ENCODE results near the gene EPM2A. TPM values are rescaled to one million over a fixed set of nuclear protein-coding genes. Genes with fewer than 3 reads are reported as not detected.

EPM2A gene
- total RNA-seq, 1 donor from 2014 or later = 21.9 TPM

DNA sequence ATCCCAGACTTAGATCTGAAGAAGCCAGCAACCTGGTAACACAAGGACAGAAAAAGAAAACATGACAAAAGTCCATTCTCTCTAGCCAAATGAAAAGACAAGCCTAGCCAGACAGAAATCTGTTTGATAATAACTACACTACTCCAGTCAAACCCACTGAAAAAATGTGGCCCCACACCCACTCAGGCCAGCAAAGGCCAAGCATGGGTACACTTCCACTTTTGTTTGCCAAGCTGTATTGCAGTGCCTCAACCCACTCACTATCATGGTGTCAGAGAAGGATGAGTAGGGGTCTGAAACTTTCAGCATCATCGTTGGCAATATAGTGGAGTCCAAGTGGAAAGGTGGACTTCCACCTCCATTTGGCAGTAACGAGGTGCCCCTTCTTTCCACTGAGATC lies 45.8 kb downstream of the EPM2A start:
- no peak overlapping the region for H3K27ac Mint-ChIP-seq
- peaks cover 5% of the 10 kb centered on the region for H3K4me1 Mint-ChIP-seq
- H3K27me3 Mint-ChIP-seq = no peaks in the 10 kb centered on the region
- peaks cover 7% of the 10 kb centered on the region for H3K9me3 Mint-ChIP-seq
- ChIA-PET CTCF (no interaction called here), POLR2A (no interaction called here)
- ATAC-seq (ENCODE audit: low read depth) (no peak), DNase-seq (no peak)
- TF ChIP-seq, protein P1, sequence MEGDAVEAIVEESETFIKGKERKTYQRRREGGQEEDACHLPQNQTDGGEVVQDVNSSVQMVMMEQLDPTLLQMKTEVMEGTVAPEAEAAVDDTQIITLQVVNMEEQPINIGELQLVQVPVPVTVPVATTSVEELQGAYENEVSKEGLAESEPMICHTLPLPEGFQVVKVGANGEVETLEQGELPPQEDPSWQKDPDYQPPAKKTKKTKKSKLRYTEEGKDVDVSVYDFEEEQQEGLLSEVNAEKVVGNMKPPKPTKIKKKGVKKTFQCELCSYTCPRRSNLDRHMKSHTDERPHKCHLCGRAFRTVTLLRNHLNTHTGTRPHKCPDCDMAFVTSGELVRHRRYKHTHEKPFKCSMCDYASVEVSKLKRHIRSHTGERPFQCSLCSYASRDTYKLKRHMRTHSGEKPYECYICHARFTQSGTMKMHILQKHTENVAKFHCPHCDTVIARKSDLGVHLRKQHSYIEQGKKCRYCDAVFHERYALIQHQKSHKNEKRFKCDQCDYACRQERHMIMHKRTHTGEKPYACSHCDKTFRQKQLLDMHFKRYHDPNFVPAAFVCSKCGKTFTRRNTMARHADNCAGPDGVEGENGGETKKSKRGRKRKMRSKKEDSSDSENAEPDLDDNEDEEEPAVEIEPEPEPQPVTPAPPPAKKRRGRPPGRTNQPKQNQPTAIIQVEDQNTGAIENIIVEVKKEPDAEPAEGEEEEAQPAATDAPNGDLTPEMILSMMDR (IDR thresholded peaks at IDR 0.05) = no peak
- no peak overlapping the region for H3K4me3 Mint-ChIP-seq
- intact Hi-C loops (cut with micrococcal nuclease) = no loop called here
- peaks cover 24% of the 10 kb centered on the region for H3K36me3 Mint-ChIP-seq (ENCODE audit: low read depth)

DNA sequence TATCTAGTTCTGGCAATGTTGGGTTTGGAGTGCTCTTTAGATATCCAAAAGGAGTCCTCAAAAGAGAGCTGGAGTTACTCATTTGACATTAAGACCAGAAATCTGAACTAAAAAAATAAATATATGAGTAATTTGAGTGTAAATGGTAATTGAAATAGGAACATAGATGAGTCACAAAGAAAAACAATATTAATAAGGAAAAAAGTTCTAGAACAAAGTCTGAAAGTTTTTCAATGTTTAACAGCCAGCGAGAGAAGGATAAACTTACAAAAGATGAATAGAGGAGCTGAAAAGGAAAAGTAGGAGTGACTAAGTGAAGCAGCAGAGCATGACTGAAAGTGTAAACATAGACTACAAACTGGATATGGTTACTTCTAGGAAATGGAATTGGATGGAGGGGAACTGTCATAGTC lies 46.8 kb downstream of the EPM2A start:
- H3K27me3 Mint-ChIP-seq = no peaks in the 10 kb centered on the region
- peaks cover 34% of the 10 kb centered on the region for H3K36me3 Mint-ChIP-seq (ENCODE audit: low read depth)
- H3K27ac Mint-ChIP-seq = no peak overlapping the region
- CTCF ChIA-PET = no interaction called here
- no peak overlapping the region for H3K4me3 Mint-ChIP-seq
- intact Hi-C loops (cut with micrococcal nuclease) = no loop called here
- ATAC-seq (ENCODE audit: low read depth) = no peak
- DNase-seq = no peak
- peaks cover 7% of the 10 kb centered on the region for H3K9me3 Mint-ChIP-seq
- peaks cover 5% of the 10 kb centered on the region for H3K4me1 Mint-ChIP-seq
- TF ChIP-seq, protein P1 (IDR thresholded peaks at IDR 0.05) = no peak
- POLR2A ChIA-PET = no interaction called here

DNA sequence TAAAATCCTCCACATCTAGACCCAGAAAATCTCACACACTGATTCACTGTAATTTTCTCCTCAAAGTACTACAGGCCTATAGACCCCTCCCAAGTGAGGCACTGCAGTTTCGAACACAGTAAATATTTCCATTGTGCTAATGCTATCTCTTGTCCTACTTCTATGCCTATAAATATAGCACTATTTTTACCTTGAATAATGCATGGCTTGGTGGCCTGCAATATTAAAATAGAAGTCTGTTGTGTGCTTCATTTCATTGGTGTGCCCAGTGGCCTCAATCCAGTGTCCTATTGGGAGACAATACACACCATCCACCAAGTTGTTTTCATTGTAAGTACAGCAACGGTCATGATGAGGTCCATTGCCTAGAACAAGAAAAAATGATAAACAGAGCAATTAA lies 49.4 kb downstream of the EPM2A start:
- DNase-seq = no peak
- no peak for ATAC-seq (ENCODE audit: low read depth)
- Mint-ChIP-seq H3K4me3 (no peak overlapping the region), H3K9me3 (peaks cover 4% of the 10 kb centered on the region), H3K27me3 (no peaks in the 10 kb centered on the region), H3K27ac (no peak overlapping the region), H3K4me1 (peaks cover 5% of the 10 kb centered on the region), H3K36me3 (ENCODE audit: low read depth) (peaks cover 38% of the 10 kb centered on the region)
- intact Hi-C loops (cut with micrococcal nuclease) = no loop called here
- ChIA-PET CTCF (interaction anchor here (0.9 kb wide), 1 partner anchor 18 kb away, joined by 3 read pairs; no protein-coding TSS in a partner anchor), POLR2A (no interaction called here)
- TF ChIP-seq, protein P1 (IDR thresholded peaks at IDR 0.05) = no peak

DNA sequence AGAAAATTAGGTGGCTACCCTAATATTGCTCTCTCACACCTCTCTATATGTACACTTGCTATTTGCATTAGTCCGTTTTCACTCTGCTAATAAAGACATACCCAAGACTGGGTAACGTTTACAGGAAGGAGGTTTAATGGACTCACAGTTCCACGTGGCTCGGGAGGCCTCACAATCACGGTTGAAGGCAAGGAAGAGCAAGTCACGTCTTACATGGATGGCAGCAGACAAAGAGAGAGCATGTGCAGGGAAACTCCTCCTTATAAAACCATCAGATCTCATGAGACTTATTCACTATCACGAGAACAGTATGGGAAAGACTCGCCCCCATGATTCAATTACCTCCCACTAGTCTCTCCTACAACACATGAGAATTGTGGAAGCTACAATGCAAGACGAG lies 53.4 kb downstream of the EPM2A start:
- POLR2A ChIA-PET = no interaction called here
- Mint-ChIP-seq H3K4me3 (no peak overlapping the region), H3K36me3 (ENCODE audit: low read depth) (peaks cover 59% of the 10 kb centered on the region)

DNA sequence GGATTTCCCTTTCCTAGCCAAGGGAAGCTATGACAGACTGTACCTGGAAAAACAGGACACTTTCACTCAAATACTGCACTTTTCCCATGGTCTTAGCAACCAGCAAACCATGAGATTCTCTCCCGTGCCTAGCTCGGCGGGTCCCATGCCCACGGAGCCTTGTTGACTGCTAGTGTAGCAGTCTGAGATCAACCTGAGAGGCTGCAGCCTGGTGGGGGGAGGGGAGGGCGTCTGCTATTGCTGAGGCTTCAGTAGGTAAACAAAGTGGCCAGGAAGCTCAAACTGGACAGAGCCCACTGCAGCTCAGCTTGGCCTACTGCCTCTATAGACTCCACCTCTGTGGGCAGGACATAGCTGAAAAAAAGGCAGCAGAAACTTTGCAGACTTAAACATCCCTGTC lies 61.8 kb downstream of the EPM2A start:
- TF ChIP-seq, protein P1 (IDR thresholded peaks at IDR 0.05) = no peak
- no peak overlapping the region for H3K27ac Mint-ChIP-seq
- no peaks in the 10 kb centered on the region for H3K9me3 Mint-ChIP-seq
- H3K27me3 Mint-ChIP-seq = no peaks in the 10 kb centered on the region
- peaks cover 73% of the 10 kb centered on the region for H3K36me3 Mint-ChIP-seq (ENCODE audit: low read depth)
- CTCF ChIA-PET = no interaction called here
- DNase-seq (no peak), ATAC-seq (ENCODE audit: low read depth) (no peak)
- intact Hi-C loops (cut with micrococcal nuclease) = no loop called here
- no peaks in the 10 kb centered on the region for H3K4me1 Mint-ChIP-seq
- POLR2A ChIA-PET = no interaction called here
- no peak overlapping the region for H3K4me3 Mint-ChIP-seq

More for the DNA sequence above, 53.4 kb downstream of the EPM2A start:
- TF ChIP-seq, protein P1 (IDR thresholded peaks at IDR 0.05) = no peak
- Mint-ChIP-seq H3K4me1 (no peaks in the 10 kb centered on the region), H3K27ac (no peak overlapping the region), H3K27me3 (no peaks in the 10 kb centered on the region), H3K9me3 (peaks cover 8% of the 10 kb centered on the region)
- CTCF ChIA-PET = no interaction called here
- ATAC-seq (ENCODE audit: low read depth) = no peak
- no peak for DNase-seq
- intact Hi-C loops (cut with micrococcal nuclease) = no loop called here

Data from activated B cell treated with CpG ODN at 0.5 μM for 24 hours (primary cell).